Astrocyte (in vitro differentiated cells and primary cell): ENCODE data around the gene ZNF407.

Experiments used
- CTCF ChIP-seq: IDR thresholded peaks from 2 replicates; pipeline ENCODE4 v1.5.1; 2011; ENCODE audit warnings: low read depth, mild to moderate bottlenecking, inconsistent platforms, low read length, moderate library complexity; ENCODE audit not compliant: insufficient read depth
- EZH2 ChIP-seq: IDR thresholded peaks from 2 replicates; pipeline ENCODE4 v1.6.1; 2012; ENCODE audit warnings: mild to moderate bottlenecking, low read length, inconsistent platforms; ENCODE audit not compliant: insufficient read depth

DNA sequence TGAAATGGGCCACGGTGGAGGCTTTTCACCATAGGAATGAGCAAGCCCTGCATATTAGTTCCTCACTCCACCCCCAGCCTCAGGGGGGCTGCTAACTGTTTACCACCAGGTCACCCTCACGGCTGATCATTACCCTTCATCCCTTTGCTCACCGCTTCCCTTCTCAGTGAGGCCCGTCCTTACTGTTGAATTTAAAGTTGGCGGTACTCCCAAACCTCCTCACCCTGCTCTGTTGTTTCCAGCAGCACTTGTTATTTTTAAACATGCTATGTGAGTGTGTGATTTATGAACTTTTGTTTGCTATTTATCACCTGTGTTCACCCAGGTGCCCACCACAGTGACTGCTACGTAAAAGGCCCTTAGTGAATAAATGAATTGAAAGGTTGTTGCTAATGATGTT lies 243.6 kb downstream of the ZNF407 start:
- TF ChIP-seq CTCF (no peak), EZH2 (no peak)
